Right ventricle myocardium superior (tissue), 1 donor: Measurements from ENCODE around the gene SLC7A14. TPM values are rescaled to one million over a fixed set of nuclear protein-coding genes. Genes with fewer than 3 reads are reported as not detected.

Experiments used
- ATAC-seq: fragments of 200-7000 bp; cut with Tn5 transposase; one replicate; pipeline ENCODE4 v1.9.1; 2020; ENCODE audit warnings: mild to moderate bottlenecking; ENCODE audit not compliant: poor library complexity
- DNase-seq: peaks from one replicate; pipeline ENCODE4 v3.0.0-alpha.2; 2020
- intact Hi-C: fragments of 100-400 bp; cut with DNase I; formaldehyde crosslinking; loops from one replicate; pipeline ENCODE4 v1.11.2; 2022
- long read RNA-seq: library from polyadenylated mRNA; unstranded; transcript quantifications from one replicate; pipeline ENCODE4 v2.0.0, GENCODE V29; 2021
- total RNA-seq: library from RNA; stranded (reverse); fragmentation: NEBNext Ultra II Directional; extraction: Animal tissue kit (Norgen Biotek cat#: 25700); gene quantifications from one replicate; pipeline ENCODE4 v1.2.1, GENCODE V29; 2021
- donor health status: DM: no; HTN: yes; CAD: no; lungs with severe emphysema.

Gene SLC7A14
- total RNA-seq = not detected
- long read RNA-seq = 0 reads

GRCh38 chr3:170585937-170586310 is at the start of gene SLC7A14:
TSS of gene SLC7A14 (minus strand) at chr3:170586075. CDS start at chr3:170526936, 59,139 bp downstream.
- DNase-seq = peak; percentile 28
- no peak for ATAC-seq
- intact Hi-C loops = no loop called here

- no peak for DNase-seq
- intact Hi-C loops = no loop called here
- no peak for ATAC-seq
Observed at GRCh38 chr3:170635385-170635735, 49.5 kb upstream of the SLC7A14 start.

GRCh38 chr3:170634663-170635384 is 48.9 kb upstream of the SLC7A14 start:
- no peak for ATAC-seq
- intact Hi-C loops = no loop called here

GRCh38 chr3:170633573-170633972 is 47.7 kb upstream of the SLC7A14 start:
- ATAC-seq (no peak), DNase-seq (no peak)
- intact Hi-C loops = no loop called here

More at GRCh38 chr3:170634663-170635384, 48.9 kb upstream of the SLC7A14 start:
- no peak for DNase-seq

GRCh38 chr3:170632780-170633179 is 46.9 kb upstream of the SLC7A14 start:
- no peak for ATAC-seq
- intact Hi-C loops = no loop called here
- DNase-seq = no peak

GRCh38 chr3:170631755-170632488 is 46.0 kb upstream of the SLC7A14 start:
- intact Hi-C loops = no loop called here
- DNase-seq (no peak), ATAC-seq (no peak)

GRCh38 chr3:170623524-170623923 is 37.6 kb upstream of the SLC7A14 start:
- no peak for DNase-seq
- intact Hi-C loops = no loop called here
- peak; percentile 46 for ATAC-seq

- ATAC-seq (peak; percentile 96), DNase-seq (peak; percentile 52)
- intact Hi-C loops = no loop called here
Observed at GRCh38 chr3:170622369-170623159, 36.7 kb upstream of the SLC7A14 start.

- DNase-seq (no peak), ATAC-seq (no peak)
- intact Hi-C loops = no loop called here
Observed at GRCh38 chr3:170621256-170621655, 35.4 kb upstream of the SLC7A14 start.

- intact Hi-C loops = no loop called here
- ATAC-seq = peak; percentile 100
- DNase-seq = no peak
Observed at GRCh38 chr3:170614214-170614966, 28.5 kb upstream of the SLC7A14 start.

- ATAC-seq (no peak), DNase-seq (no peak)
- intact Hi-C loops = no loop called here
Observed at GRCh38 chr3:170611751-170612150, 25.9 kb upstream of the SLC7A14 start.

GRCh38 chr3:170610321-170610884 is 24.5 kb upstream of the SLC7A14 start:
- DNase-seq = no peak
- intact Hi-C loops = no loop called here
- no peak for ATAC-seq

GRCh38 chr3:170608475-170608874 is 22.6 kb upstream of the SLC7A14 start:
- intact Hi-C loops = no loop called here
- DNase-seq (no peak), ATAC-seq (no peak)

- intact Hi-C loops = no loop called here
- no peak for DNase-seq
- ATAC-seq = no peak
Observed at GRCh38 chr3:170606675-170607074, 20.8 kb upstream of the SLC7A14 start.

- DNase-seq = no peak
- ATAC-seq = peak; percentile 74
Observed at GRCh38 chr3:170605490-170605889, 19.6 kb upstream of the SLC7A14 start.

GRCh38 chr3:170603770-170604510 is 18.1 kb upstream of the SLC7A14 start:
- DNase-seq (no peak), ATAC-seq (no peak)
- intact Hi-C loops = no loop called here

More at GRCh38 chr3:170605490-170605889, 19.6 kb upstream of the SLC7A14 start:
- intact Hi-C loops = no loop called here

- DNase-seq (no peak), ATAC-seq (no peak)
Observed at GRCh38 chr3:170602556-170602955, 16.7 kb upstream of the SLC7A14 start.

More at GRCh38 chr3:170602556-170602955, 16.7 kb upstream of the SLC7A14 start:
- intact Hi-C loops = no loop called here
